GM19043 (cell line): ENCODE measurements around the gene SRGAP2C.
"Not testable (repeated sequence)": the region's sequence is repeated elsewhere in the genome, so short reads cannot be mapped to it uniquely, and the experiment has no call there.

Experiments used
- ATAC-seq: cut with Tn5 transposase; IDR thresholded peaks from one replicate; pipeline ENCODE4 v1.9.1; 2021; ENCODE audit warnings: low read depth; ENCODE audit not compliant: unreplicated experiment

The SRGAP2C gene

DNA sequence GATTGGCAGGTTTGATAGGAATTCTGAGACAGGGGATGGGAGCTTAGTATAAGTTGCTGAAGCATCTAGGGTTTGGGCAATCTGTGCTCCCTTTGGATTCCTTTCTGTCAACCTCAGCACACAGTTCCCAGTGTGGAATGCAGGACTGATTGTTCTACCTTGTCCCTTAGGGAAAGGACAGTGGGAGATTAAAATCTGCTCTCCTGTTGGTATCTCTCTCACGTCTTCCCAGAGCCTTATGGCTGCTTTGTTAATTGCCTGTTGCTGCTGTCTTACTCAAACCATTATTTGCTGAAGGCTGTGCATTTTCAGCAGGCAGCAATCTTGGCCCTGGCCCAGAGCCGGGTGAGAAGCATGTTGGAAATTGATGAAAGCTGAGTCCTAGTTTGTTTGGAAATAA is 133.9 kb downstream of the SRGAP2C start:
- ATAC-seq: not testable (repeated sequence)

DNA sequence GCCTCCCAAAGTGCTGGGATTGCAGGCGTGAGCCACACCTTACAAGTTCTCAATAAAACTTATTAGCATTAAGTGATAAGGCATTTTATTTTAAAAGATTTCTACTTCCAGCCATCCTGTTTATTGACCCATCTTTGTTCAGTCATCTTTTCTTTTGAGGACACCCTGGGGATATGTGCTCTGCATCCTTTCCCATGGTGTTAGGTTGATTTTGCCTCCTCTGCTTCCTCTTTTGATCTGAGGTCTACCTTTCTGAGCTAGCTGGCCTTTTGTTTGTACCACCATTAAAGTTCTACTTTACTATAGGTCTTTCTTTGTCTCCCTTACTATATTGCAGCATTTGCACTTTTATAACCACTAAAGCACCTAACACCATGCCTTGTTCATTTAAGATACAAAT is 136.9 kb downstream of the SRGAP2C start:
- not testable (repeated sequence) for ATAC-seq

DNA sequence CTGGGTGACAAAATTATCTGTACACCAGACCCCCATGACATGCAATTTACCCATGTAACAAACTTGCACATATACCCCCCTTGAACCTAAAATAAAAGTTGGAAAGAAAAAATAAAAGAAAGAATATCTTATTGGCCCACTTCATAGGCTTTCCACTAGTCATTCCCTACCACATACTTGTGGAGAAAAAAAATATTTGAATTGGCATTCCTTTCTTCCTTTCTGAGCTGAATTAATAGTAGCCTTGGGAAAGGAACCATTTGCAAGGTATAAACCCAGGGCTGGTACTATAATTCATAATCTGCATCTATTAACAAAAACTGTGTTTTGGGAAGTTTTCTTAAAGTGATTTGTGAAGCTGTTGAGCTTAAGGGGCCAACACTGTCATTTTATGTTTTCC is 140.0 kb downstream of the SRGAP2C start:
- ATAC-seq: not testable (repeated sequence)

DNA sequence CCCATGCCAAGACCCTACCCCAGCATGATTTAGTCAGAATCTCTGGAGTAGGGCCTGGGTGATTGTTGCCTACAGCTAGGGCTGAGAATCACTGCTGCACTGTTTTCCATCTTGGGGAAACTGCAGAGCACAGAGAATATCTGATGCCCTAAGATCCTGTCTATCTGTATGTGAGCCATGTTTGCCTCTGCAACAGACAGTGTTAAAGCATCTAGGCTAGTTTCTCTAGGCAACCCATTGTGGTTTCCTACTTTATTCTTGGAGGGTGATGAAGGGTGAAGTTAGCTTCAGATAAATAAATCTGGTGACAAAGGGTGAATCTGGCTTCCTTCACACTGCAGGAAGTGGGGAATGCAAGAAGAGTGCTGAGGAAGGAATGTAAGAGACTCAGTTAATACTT is 147.4 kb downstream of the SRGAP2C start:
- not testable (repeated sequence) for ATAC-seq

DNA sequence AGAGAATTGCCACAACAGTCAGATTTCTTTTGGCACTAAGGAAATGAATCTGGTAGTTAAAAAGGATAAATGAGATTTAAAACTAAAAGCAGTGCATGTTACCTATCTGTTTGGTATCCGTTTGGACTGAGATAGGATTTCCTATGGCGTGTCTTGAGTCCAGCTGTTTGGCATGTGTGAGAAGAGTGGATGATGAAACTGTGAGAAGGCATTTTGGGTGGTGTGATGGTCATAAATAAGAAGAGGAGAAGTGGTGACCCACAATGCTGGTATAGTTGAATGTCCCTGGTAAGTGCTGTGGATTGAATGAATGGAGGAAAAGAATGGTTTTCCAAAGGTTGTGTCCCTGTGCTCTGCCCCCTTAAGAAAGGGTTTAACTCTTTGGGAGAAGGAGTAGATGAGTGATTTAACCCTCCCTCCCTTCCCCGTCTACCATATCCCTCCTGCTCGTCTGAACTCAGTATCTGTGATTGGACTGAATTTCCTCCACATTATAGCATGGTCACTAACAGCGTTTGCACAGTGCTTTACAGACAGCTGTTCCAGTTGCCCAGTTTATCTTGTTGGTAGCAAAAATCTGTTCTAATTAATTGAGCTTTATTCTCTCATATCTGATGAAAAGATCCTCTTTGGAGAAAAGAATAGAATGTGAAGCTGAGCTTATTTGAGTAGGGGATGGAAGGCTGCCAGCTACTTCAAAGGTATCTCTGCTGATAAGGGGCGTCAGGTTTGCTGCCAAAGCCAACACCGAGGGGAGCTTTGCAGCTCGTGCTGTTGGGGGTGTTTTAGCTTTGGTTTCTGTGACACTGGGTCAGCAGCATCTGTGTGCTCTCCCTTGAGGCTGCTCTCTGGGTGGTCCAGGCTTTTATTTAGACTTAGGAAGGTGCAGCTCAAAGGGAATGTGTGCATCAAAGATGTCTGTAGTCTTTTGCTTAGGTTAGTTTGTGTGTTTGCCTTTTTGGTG is 148.1 kb downstream of the SRGAP2C start:
- ATAC-seq: not testable (repeated sequence)

DNA sequence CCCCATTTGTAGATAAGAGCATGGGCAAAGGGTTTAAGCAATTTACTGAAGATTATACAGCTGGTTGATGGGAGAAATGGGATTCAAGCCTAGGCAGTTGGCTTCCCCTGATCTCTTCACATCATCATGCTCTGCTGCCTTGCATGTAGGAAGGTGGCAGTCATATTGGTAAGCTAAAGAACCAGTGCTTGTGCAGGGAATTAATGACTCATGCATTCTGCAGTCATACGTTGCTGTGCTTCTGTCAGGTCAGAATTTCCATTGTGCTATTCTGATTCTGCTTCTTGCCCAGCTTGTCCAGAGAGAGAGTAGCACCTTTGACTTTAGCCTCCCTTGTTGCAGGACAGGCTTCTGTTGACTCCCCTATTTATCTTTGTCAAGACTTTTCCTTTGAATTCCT is 153.2 kb downstream of the SRGAP2C start:
- not testable (repeated sequence) for ATAC-seq

DNA sequence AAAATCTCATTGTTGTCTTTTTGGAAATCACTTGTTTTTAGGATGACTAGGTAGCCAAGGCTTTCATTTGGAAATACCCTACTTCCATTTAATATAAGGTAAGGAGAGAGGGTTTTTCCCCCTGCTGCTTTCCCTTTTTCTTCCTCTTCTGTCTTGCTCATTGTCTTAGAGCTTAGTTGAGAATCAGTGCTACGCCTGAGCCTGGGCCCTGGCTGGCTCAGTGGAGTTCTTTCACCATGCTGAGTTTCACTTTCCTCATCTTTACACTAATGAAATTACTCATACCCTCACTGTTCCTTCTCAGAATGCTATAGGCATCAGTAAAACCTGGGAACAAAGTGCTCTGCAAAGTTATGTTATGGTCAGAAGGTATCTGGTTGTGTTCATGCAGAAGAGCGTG is 154.8 kb downstream of the SRGAP2C start:
- ATAC-seq: not testable (repeated sequence)

DNA sequence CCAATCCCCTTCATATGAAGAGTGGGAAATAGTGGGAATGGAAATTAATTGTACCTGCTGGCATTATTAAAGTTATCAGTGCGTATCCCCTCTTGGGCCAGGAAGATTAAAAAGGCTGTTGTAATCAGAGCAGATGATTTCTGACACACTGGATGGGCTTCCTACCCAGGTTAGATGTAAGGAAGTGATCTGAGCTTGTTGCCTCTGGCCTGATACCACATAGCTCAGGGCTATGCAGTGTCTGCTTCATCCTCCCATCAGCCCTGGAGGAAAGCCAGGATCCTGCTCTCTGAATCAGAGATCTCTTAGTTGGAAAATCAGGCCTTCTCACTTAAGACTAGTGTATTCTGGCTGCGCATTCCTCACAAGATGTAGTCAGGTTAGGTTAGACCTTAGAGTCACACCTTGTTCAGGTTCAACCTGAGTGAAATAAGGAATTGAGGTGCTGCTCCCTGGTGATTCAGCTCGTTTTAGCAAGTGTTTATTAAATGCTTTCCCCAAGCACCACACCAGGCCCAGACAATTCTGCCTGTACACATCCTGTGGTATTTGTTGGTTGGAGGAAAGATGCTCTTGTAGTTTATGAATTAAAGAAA is 158.6 kb downstream of the SRGAP2C start:
- not testable (repeated sequence) for ATAC-seq

DNA sequence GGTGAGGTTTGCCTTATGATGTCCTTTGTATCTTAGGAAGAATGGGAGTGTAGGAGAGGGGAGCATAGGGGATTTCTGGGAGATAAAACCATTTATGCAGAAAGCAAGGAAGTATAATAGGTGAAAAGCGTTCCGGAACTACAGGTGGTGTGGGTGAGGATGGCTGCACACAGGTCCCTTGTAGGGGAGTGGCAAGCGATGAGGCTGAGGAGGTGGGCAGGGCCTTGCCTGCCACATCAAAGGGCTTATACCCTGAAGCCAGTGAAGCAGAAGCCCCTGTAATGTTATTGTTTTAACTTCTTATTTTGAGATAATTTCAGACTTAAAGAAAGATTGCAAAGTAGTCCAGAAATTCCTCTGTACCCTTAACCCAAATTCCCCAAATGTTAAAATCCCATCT is 159.6 kb downstream of the SRGAP2C start:
- ATAC-seq: not testable (repeated sequence)

DNA sequence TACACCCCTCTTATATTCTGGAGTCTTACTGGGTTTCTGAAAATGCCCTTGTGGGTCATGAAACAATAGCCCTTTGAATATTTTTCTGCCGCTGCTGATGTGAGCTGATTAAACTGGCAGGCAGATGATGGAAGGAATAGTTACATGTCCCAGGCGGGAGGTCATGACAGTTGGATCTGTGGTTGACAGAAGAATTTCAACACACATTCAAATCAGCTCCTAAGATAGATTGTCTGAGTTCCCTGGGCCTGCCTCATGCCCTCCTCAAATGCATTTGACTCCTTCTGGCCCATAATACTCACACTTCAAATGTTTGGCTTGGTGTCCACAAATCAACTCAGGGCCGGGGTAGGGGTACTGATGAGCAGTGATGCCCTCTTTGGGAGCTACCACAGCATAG is 161.9 kb downstream of the SRGAP2C start:
- not testable (repeated sequence) for ATAC-seq

DNA sequence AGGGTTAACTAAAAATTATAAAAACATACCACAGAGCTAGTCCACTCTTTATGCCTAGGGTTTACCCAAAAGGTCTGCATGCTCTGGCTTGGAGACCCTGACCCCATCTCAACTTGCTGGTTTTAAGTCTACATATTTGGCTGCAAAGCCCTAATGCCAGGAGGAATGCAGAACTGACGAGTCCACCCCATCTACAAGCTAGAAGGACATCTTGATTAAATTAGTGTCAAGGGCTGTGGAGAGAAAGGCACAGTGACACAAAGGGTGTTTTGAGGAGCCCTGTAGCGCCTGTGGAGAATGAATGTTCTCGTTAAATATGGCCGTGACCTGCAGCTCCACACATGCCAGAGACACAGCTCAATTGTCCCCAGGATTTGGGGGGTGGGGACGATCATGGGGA is 162.7 kb downstream of the SRGAP2C start:
- ATAC-seq: not testable (repeated sequence)

DNA sequence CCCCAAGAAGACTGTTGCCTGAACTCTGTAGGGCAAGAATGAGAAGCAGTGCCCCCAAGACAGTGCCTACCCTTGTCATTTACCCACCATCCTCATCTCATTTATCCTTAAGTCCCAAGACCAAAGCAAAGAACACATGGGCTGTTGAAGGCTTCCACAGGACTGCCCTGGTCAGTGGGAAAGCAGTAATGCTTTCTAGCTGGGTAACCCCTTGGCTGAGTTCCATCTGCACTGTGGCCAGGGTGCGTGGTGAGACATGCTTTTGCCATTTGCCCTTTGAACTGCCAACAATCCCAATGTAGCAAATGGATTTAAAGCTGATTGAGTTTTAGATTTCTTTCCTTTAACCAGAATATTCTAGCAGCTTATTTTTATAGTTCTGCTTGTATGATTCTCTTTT is 163.3 kb downstream of the SRGAP2C start:
- ATAC-seq: not testable (repeated sequence)

DNA sequence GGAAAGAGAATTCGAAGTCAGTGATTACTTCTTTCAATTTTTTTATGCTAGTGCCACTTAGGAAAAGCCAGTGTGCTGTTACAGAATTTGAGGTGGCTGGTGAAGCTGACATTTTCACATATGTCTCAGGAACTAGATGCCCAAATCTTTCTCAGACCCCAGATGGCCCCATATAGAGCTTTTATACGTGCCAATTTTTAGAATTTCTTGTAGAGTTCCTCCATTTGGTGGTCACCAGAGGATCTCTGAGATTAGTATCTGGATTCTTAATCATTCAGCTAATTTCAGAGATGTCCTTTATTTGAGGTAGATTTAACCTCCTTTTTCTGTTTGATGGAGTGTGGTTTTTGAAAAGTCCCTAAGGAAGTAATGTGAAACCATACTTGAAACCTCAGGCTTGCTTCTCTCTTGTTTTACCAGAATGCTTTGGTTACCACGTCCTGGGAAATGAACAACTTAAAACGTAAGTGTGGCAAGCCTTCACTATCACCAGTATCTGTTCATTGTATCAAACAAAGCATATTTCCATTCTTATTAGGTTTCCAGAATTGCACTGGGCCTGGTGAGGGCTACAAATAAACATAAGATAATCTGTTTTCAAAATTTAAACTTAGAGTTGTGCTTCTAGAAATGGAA is 164.7 kb downstream of the SRGAP2C start:
- ATAC-seq: not testable (repeated sequence)

DNA sequence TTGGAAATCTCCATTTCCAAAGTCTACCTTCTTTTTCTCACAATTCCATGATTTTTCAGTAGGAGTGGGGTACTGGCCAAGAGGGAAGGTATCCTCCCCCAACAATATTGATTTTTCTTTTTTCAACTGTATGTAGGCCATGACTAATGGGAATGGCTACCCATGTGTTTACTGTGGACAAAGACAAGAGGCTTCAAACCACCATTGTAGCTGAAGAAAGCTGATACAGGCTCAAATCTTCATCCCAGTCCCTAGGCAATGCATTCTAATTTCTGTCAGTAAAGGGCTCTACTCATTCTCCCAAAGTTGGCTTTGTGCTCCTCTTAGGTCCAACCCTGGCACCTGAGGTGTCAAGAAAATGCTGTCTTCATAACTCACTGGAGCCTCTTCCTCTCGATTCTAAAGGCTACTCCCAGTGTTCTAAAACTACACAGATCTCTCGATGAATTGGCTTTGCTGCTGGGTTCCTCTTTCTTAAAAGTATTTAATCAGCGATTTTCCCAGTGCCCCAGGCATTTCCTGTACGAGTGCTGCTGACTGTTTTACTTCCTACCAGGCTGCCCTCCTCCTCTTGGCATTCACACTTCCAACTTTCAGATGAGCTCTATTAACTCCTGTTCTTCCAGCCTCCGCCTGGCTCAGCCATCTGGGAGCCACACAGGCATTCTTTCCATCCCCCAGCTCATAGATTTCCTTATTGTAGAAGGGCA is 171.1 kb downstream of the SRGAP2C start:
- not testable (repeated sequence) for ATAC-seq

DNA sequence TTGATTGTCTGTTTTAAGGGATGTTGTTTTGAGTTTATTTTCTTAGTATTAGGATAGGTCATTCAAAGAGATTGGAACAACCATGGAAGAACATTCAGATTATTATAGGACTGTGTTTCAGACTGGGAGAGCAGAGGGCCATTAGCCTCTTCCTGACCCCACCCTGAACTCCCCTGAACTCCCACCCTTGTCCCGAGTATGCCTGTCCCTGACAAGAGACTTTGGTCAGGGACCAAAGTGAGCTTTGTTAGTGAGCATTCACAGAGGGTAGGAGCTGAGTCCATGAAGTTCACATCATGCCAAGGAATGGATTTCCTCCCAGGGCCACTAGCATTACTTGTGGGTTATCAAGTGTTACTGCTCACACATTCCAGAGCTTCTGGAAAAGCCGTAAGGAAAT is 172.0 kb downstream of the SRGAP2C start:
- not testable (repeated sequence) for ATAC-seq

DNA sequence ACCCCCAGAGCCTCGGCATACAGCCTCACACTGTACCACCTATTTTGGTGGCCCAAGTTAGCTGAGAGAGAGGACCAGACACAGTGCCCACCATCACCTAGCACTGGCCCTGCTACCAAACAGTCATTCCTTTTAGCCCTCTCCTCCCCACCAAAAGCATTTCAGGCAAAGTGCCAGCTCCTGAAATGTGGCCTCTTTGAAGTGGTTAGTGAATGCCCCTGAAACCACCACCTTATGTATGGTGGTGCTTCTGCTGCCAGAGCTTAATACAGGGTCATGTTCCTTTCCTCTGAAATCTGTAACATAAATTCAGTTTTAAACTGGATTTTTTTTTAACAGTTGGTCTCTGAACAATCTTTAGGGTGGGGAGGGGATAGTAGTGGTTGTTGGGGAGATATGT is 175.8 kb downstream of the SRGAP2C start:
- ATAC-seq: not testable (repeated sequence)

DNA sequence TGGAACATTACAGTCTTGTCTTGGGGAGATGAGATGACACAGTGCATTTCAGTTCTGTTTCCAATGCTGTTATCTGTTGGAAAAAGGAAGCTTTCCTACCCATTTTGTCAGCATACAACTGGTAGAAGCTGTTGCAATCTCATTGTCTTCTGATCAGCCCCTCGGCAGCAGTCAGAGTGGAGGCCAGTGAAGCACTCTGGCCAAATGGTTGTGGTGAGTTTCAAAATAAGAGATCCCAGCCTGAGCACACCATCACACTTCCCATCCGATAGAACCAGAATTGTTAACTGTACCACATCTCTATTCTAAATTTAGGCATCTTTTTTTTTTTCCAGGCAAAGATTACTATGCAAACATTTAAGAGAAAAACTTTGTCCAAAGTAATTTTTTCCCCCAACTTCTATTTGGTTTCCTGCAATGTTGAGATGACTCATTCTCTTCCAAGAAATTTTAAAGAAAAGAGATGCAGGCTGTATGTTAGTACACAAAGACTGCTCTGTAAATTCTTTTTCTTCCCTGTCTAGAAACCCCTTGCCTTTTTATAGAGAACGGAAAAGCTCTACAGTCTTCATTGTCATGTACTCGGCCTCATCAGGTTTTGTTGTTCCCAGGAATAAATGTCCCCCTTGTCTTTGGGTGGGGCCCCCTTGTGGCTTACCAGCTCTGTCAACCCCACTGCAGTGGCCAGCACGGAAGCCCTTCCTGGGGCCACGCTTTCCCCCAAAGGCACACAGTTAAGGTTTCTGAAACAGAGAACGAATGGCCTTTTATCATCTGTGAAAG is 176.9 kb downstream of the SRGAP2C start:
- ATAC-seq: not testable (repeated sequence)

DNA sequence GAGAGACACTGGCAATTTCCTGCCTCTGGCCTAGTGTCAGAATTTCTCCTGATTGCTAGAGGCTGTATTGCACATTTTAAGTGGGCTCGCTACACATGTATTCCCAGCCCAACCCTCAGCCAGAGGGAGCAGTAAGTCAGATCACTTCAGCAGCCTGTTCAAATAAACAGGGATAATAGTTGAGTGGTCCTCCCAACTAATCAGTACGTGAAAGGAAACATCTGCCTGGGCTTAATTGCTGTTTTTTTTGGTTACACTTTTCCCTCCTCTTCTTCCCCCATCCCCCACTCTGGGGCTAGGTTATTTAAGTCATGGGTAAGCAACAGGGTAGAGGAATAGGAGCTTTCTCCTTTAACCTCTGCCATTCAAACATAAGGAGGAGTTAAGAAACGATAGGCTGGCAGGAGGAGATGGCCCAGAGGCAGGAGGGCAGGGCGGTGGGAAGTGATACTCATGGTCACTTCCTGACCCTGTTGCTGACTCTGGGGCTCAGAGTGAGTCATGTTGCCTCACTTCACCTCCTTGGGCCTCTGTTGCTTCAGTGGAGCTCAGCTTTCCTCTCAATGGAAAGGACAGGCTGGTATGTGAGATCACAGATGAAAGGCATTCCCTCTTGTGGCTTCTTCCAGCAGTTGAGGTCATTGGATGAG is 177.6 kb downstream of the SRGAP2C start:
- ATAC-seq: not testable (repeated sequence)

DNA sequence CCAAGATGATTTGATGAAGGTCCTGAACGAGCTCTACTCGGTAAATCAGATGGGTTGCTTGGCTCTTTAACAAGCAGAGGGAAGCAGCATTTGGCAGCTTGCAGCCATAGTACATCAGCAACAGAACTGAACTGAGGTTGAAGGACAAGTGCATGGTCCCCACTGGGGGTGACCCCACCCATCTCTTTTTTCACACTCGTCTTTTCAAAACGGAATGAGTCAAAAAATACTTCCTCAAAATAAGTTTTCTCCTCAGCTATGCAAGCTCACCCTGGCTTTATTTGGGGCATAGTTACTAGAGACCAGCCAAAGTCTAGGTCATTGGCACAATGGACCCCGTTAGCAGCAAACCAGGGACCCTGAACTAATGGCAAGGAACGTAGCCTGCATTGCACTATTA is 180.5 kb downstream of the SRGAP2C start:
- ATAC-seq: not testable (repeated sequence)
